GM10266 (cell line): ENCODE measurements around the gene UBR3.

Experiments
- DNase-seq: peaks from one replicate; pipeline ENCODE4 v3.0.0; 2012; ENCODE audit errors: extremely low spot score
- CTCF ChIP-seq: IDR thresholded peaks from 2 replicates; pipeline ENCODE4 v1.5.1; 2012; ENCODE audit warnings: mild to moderate bottlenecking, low read depth; ENCODE audit not compliant: control insufficient read depth, insufficient read depth; ENCODE audit errors: missing control alignments

The UBR3 gene

GRCh38 chr2:170088776-170089175, 261.5 kb downstream of the UBR3 start:
- no peak for DNase-seq
- TF ChIP-seq CTCF = no peak

GRCh38 chr2:170090229-170090628, 263.0 kb downstream of the UBR3 start:
- DNase-seq = no peak
- no peak for TF ChIP-seq CTCF

GRCh38 chr2:170091436-170091835, 264.2 kb downstream of the UBR3 start:
- no peak for DNase-seq
- TF ChIP-seq CTCF = peak; percentile 4

GRCh38 chr2:170092436-170093060, 265.3 kb downstream of the UBR3 start:
- TF ChIP-seq CTCF = no peak
- DNase-seq = no peak

- TF ChIP-seq CTCF = no peak
- no peak for DNase-seq
These were observed 268.1 kb downstream of the UBR3 start for GRCh38 chr2:170095380-170095779.

GRCh38 chr2:170098626-170099312, 271.5 kb downstream of the UBR3 start:
- no peak for DNase-seq
- no peak for TF ChIP-seq CTCF

- DNase-seq = no peak
- no peak for TF ChIP-seq CTCF
These were observed 274.5 kb downstream of the UBR3 start for GRCh38 chr2:170101789-170102188.
